Globus pallidus (tissue), 1 donor: Measurements from ENCODE around the gene AUNIP.

Source experiments
- DNase-seq: peaks from one replicate; pipeline ENCODE4 v3.0.0-alpha.2; 2015; ENCODE audit warnings: low spot score

The AUNIP gene

DNA sequence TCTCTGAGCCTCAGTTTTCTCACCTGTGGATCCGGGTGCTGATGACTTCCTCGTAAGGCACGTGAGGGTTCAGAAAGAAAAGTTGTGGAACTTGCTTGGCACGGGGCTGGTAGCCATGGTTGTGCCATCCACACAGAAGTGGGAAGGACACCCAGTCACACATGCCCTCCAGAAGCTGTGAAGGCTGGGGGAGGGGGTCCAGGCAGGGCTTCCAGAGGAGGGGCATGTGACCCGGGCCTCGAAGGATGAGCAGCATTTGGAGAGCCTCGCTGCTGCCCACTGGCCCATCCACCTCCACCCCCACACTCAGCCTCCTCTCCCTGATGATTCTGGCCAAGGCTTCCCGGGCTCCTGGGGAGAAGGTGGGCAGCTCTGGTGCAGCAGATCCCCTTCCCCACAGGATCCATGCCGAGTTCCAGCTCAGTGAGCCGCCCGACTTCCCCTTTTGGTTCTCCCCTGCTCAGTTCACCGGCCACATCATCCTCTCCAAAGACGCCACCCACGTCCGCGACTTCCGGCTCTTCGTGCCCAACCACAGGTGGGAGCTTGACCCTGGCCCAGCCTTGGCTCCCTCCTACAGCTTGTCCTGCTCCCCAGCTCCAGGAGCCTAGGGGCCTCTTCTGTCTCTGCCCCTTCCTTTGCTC, 49.9 kb downstream of the AUNIP start:
- no peak for DNase-seq

GRCh38 chr1:25808481-25809244, 50.6 kb downstream of the AUNIP start:
- no peak for DNase-seq

GRCh38 chr1:25807480-25808390, 51.5 kb downstream of the AUNIP start:
- DNase-seq, result no peak

GRCh38 chr1:25806418-25806817, 52.8 kb downstream of the AUNIP start:
- no peak for DNase-seq

- peak; percentile 67 for DNase-seq
Measured at GRCh38 chr1:25805863-25806225, 53.4 kb downstream of the AUNIP start.

GRCh38 chr1:25804964-25805862, 54.0 kb downstream of the AUNIP start:
- no peak for DNase-seq

DNA sequence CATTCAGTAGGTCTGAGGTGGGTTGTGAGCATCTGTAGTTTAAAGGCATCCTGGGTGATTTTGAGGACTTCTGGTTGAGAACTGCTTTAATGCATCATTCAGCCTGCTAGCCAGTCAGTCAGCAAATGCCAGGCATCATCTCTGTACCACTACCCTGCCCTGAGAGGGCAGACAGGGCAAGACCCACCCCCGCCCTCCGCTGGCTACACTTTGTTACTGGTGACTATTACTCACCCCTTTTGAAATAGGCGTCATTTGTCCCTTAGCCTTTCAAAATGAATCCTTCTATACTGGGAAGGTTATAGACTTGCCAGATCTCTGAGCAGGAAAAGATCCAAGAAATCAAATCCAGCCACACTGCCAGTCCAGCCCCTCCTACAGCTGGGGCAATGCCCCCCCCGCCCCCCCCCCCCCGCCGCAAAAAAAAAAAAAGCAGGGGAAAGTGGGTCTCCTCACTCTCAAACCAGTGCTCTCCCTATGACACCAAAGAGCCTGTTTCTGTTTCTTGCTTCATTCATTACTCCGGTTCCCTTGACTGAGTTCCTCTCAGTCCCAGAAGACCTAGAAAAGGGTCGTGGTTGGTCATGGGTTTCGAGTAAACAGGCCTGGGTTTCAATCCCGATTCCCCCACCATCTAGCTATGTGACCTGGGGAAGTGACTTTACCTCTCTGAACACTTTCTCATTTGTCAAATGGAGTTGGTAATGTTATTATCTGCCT, 54.9 kb downstream of the AUNIP start:
- no peak for DNase-seq

DNA sequence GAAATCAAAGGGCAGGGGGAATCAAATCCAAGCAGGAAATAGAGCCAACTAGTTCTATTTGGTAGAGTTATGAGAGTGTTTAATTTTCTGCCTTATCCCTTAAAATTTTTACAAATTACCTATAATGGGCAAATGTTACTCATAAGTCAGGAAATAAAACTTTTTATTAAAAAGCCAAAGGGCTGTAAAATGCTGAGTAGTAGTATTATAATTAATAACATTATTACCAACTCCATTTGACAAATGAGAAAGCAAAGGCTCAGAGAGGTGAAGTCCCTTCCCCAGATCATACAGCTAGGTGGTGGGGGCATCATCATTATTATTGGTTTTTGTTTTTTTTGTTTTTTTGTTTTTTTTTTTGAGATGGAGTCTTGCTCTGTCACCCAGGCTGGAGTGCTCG, 55.9 kb downstream of the AUNIP start:
- no peak for DNase-seq

- DNase-seq, result no peak
Measured at GRCh38 chr1:25802915-25803314, 56.3 kb downstream of the AUNIP start.

GRCh38 chr1:25800703-25801377, 58.4 kb downstream of the AUNIP start:
- DNase-seq, result no peak

DNA sequence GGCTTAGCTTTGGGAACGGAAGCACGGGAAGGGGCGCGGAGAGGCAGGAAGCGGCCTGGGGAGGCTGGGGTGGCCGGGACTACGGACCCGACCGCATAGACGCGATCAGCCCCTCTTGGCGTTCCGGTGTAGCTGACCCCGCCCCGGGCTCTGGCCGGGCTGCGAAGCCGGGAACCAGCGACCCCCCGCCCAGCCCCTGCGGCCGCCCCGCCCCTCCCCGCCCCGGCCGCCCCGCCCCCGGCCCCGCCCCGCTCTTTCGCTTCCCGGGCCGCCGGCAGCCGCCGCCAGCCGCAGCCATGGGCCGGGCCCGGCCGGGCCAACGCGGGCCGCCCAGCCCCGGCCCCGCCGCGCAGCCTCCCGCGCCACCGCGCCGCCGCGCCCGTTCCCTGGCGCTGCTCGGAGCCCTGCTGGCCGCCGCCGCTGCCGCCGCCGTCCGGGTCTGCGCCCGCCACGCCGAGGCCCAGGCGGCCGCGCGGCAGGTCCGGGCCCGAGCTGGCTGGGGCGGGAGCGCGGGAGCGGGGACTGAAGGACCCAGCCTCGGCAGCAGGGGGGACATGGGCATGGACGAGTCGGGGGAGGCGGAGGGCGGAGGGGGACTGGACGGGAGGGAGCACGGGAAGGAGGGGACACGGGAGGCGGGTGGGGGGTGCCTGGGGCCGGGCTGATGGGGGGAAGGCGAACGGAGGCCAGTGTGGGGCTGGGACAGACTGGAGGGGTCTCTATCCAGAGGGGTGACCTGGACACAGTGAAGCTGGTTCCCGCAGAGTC, 59.1 kb downstream of the AUNIP start, which contains the start of gene SELENON:
Gene SELENON, plus strand, starts transcription at position 259 of the 768 bp plus-strand sequence. Its CDS starts 38 bp downstream, at position 297.
- DNase-seq, result peak; percentile 37

GRCh38 chr1:25799352-25799934, 59.8 kb downstream of the AUNIP start:
- DNase-seq, result no peak

DNA sequence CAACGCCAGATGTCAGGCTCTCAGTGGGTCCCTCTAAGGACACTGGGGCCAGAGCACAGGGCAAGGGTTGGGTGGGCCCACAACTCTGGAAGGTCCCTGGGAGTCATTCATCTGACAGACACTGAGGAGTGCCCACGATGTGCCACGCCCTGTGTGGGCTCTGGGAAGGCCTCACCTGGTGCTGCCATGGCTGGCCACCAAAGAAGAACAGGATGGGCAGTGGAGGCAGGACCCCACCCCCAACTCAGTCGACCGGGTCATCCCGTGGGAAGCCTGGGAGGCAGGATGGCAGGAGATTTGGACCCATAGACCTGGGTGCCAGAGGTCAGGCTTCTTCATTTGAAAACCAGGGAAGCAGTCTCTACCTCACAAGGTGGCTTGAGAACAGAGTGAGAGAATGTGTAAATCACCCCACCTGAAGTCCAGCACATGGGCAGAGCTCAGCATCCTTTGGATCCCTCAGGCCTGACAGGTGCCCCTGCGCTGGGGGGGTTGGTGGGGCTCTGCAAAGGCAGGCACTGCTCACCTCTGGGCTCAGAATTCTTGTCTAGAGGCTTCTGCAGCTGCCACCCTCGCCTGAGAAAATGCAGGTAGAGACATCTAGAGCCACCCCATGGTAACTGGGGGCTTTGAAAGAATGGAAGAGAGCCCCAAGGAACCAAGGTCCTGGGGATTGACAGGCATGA, 60.4 kb downstream of the AUNIP start:
- DNase-seq, result no peak

- DNase-seq, result no peak
Measured at GRCh38 chr1:25797939-25798338, 61.3 kb downstream of the AUNIP start.

DNA sequence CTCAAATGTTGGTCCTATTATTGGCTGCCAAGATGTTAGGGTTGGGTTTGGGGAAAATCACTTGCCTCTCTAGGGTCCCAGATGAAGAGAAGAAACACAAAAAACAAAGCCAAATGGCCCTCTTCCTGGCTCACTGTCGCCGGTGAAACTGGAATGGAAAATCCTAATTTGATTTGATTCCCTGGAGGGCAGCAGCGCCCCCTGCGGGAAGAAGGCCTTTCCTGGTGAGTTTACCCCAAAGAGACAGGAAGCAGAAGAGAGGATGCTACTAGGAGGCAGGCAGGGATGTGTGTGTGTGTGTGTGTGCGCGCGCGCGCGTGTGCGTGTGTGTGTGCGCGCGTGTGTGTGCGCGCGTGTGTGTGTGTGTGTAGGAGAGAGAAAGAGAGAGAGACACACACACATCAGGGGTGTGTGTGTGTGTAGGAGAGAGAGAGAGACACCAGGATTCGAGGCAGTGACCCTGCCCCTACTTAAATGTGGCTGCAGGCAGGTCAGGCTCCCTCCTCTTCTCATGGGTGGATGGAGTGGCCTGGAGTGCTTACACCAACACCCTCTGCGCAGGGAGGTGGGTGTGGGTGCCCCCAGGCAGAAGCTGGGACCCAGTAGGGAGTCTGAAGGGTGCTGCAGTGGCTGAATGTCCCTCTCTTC, 62.3 kb downstream of the AUNIP start:
- peak; percentile 64 for DNase-seq

GRCh38 chr1:25795946-25796810, 63.1 kb downstream of the AUNIP start:
- DNase-seq, result no peak

GRCh38 chr1:25795211-25795610, 64.0 kb downstream of the AUNIP start:
- DNase-seq, result no peak
